AG04450 (cell line): Measurements from ENCODE around the gene ATAD3A. TPM values are rescaled to one million over a fixed set of nuclear protein-coding genes. Genes with fewer than 3 reads are reported as not detected.

ENCODE experiments used
- CTCF ChIA-PET: fragments of 300-600, 350-600 bp; formaldehyde crosslinking; extraction: SDS; loops from one replicate; lab custom pipeline; 2022; ENCODE audit warnings: antibody characterized with exemption, inconsistent platforms; lab: Charles Lee
- POLR2A ChIA-PET: fragments of 350-600 bp; formaldehyde crosslinking; extraction: SDS; loops from one replicate; lab custom pipeline; 2021; ENCODE audit warnings: antibody characterized with exemption, inconsistent platforms; lab: Yijun Ruan, JAX
- DNase-seq: peaks from one replicate; pipeline ENCODE4 v3.0.0-alpha.2; 2011; ENCODE audit warnings: low read depth, low spot score
- H3K27ac ChIP-seq: one replicate; pipeline ENCODE4 v1.5.1; 2012; ENCODE audit warnings: low read depth, low read length, control low read depth
- H3K27me3 ChIP-seq: one replicate; pipeline ENCODE4 v1.6.0; 2012; ENCODE audit warnings: low read length; ENCODE audit not compliant: control insufficient read depth, insufficient read depth
- H3K4me3 ChIP-seq: 2 replicates; pipeline ENCODE4 v1.5.1; 2011; ENCODE audit warnings: mild to moderate bottlenecking, low read depth, low read length, control low read depth
- H3K9me3 ChIP-seq: 2 replicates; pipeline ENCODE4 v1.5.1; 2012; ENCODE audit warnings: low read length; ENCODE audit not compliant: control insufficient read depth, insufficient read depth
- CTCF ChIP-seq: IDR thresholded peaks from 2 replicates; pipeline ENCODE4 v1.5.1; 2011; ENCODE audit warnings: low read depth, low read length, control low read depth, inconsistent platforms
- polyA plus RNA-seq: library from polyadenylated mRNA; depleted of rRNA; stranded (reverse); fragments of >200 nt; gene quantifications from 2 replicates; pipeline ENCODE4 v1.2.3, GENCODE V29; 2011

Gene ATAD3A
- polyA plus RNA-seq, 1 experiment: 8.5 TPM

- Histone ChIP-seq H3K4me3 (no peak overlapping the region), H3K27me3 (no peaks in the 10 kb centered on the region), H3K9me3 (no peaks in the 10 kb centered on the region), H3K27ac (no peak overlapping the region)
- no peak for TF ChIP-seq CTCF
- no peak for DNase-seq
- CTCF ChIA-PET: interaction anchor here (1.3 kb wide), 1 partner anchor 10 kb away, joined by 5 read pairs; no protein-coding TSS in a partner anchor
- POLR2A ChIA-PET: no interaction called here
Observed at GRCh38 chr1:1551524-1552262, 39.7 kb downstream of the ATAD3A start.

- CTCF ChIA-PET: no interaction called here
- no peak for DNase-seq
- no peak overlapping the region for H3K4me3 ChIP-seq
- no peak for TF ChIP-seq CTCF
- H3K27me3 ChIP-seq: no peaks in the 10 kb centered on the region
- POLR2A ChIA-PET: no interaction called here
- no peaks in the 10 kb centered on the region for H3K9me3 ChIP-seq
- no peak overlapping the region for H3K27ac ChIP-seq
Observed at GRCh38 chr1:1552263-1552639, 40.3 kb downstream of the ATAD3A start.

GRCh38 chr1:1553821-1554494 is 42.0 kb downstream of the ATAD3A start:
- Histone ChIP-seq H3K27me3 (no peaks in the 10 kb centered on the region), H3K27ac (no peak overlapping the region), H3K9me3 (no peaks in the 10 kb centered on the region), H3K4me3 (no peak overlapping the region)
- CTCF ChIA-PET: no interaction called here
- no peak for DNase-seq
- POLR2A ChIA-PET: no interaction called here
- no peak for TF ChIP-seq CTCF

- H3K9me3 ChIP-seq: no peaks in the 10 kb centered on the region
- ChIA-PET POLR2A (no interaction called here), CTCF (no interaction called here)
- no peak overlapping the region for H3K4me3 ChIP-seq
- no peak for TF ChIP-seq CTCF
- DNase-seq: no peak
- H3K27ac ChIP-seq: peak overlapping the region; percentile 21
- H3K27me3 ChIP-seq: no peaks in the 10 kb centered on the region
Observed at GRCh38 chr1:1554550-1554925, 42.6 kb downstream of the ATAD3A start.
